Trophoblast cell (in vitro differentiated cells and primary cell): ENCODE results near the gene NFAT5.

Experiments
- DNase-seq, 2 donors: peaks; one replicate each; pipeline ENCODE4 v3.0.0-alpha.2; 2016
- H2AFZ ChIP-seq: 2 replicates; pipeline ENCODE4 v1.6.1; 2013; ENCODE audit warnings: low read length, moderate library complexity, mild to moderate bottlenecking; ENCODE audit not compliant: insufficient read depth, poor library complexity
- H2AK5ac ChIP-seq: 2 replicates; pipeline ENCODE4 v1.6.1; 2013; ENCODE audit warnings: mild to moderate bottlenecking, low read length
- H2BK120ac ChIP-seq: 2 replicates; pipeline ENCODE4 v1.6.1; 2013; ENCODE audit warnings: low read length, mild to moderate bottlenecking, moderate library complexity; ENCODE audit not compliant: insufficient read depth, poor library complexity
- H2BK12ac ChIP-seq: 2 replicates; pipeline ENCODE4 v1.6.1; 2013; ENCODE audit warnings: mild to moderate bottlenecking, low read length, moderate library complexity
- H2BK5ac ChIP-seq: 2 replicates; pipeline ENCODE4 v1.6.1; 2013; ENCODE audit warnings: low read length, low read depth, moderate library complexity, mild to moderate bottlenecking; ENCODE audit not compliant: poor library complexity
- H3K14ac ChIP-seq: 2 replicates; pipeline ENCODE4 v1.6.1; 2013; ENCODE audit warnings: mild to moderate bottlenecking, low read length
- H3K18ac ChIP-seq: 2 replicates; pipeline ENCODE4 v1.6.1; 2013; ENCODE audit warnings: mild to moderate bottlenecking, low read length
- H3K23ac ChIP-seq: 2 replicates; pipeline ENCODE4 v1.6.1; 2013; ENCODE audit warnings: low read length
- H3K27ac ChIP-seq: 2 replicates; pipeline ENCODE4 v1.5.1; 2013; ENCODE audit warnings: low read depth, mild to moderate bottlenecking, inconsistent platforms, low read length, moderate library complexity
- H3K27me3 ChIP-seq: 2 replicates; pipeline ENCODE4 v1.6.1; 2013; ENCODE audit warnings: inconsistent platforms, mild to moderate bottlenecking, low read length, moderate library complexity; ENCODE audit not compliant: insufficient read depth
- H3K36me3 ChIP-seq, 2 experiments: 1 replicate in 1 of 2; 2 replicates in 1 of 2; pipeline ENCODE4 v1.6.1; 2013; ENCODE audit warnings: low read length in 2 of 2, mild to moderate bottlenecking in 2 of 2, moderate library complexity in 1 of 2; ENCODE audit not compliant: insufficient read depth in 2 of 2, control insufficient read depth in 1 of 2
- H3K4ac ChIP-seq: 2 replicates; pipeline ENCODE4 v1.6.1; 2013; ENCODE audit warnings: low read depth, mild to moderate bottlenecking, low read length, moderate library complexity
- H3K4me1 ChIP-seq, 2 experiments: 1 replicate in 1 of 2; 2 replicates in 1 of 2; pipeline ENCODE4 v1.6.1; 2013; ENCODE audit warnings: low read length in 2 of 2, mild to moderate bottlenecking in 2 of 2, moderate library complexity in 1 of 2; ENCODE audit not compliant: insufficient read depth in 2 of 2, control insufficient read depth in 1 of 2
- H3K4me2 ChIP-seq: 2 replicates; pipeline ENCODE4 v1.6.1; 2013; ENCODE audit warnings: inconsistent platforms, mild to moderate bottlenecking, low read length, moderate library complexity
- H3K4me3 ChIP-seq: 2 replicates; pipeline ENCODE4 v1.5.1; 2013; ENCODE audit warnings: mild to moderate bottlenecking, low read depth, low read length, inconsistent platforms
- H3K79me1 ChIP-seq: one replicate; pipeline ENCODE4 v1.6.1; 2013; ENCODE audit warnings: low read length
- H3K79me2 ChIP-seq: 2 replicates; pipeline ENCODE4 v1.6.1; 2013; ENCODE audit warnings: low read length, mild to moderate bottlenecking; ENCODE audit not compliant: control insufficient read depth, insufficient read depth, poor library complexity
- H3K9ac ChIP-seq: 2 replicates; pipeline ENCODE4 v1.6.1; 2013; ENCODE audit warnings: mild to moderate bottlenecking, low read length
- H3K9me3 ChIP-seq: 2 replicates; pipeline ENCODE4 v1.6.1; 2013; ENCODE audit warnings: low read depth, mild to moderate bottlenecking, control low read depth, inconsistent platforms, low read length; ENCODE audit not compliant: insufficient read depth
- H4K12ac ChIP-seq: 2 replicates; pipeline ENCODE4 v1.6.1; 2013; ENCODE audit warnings: low read depth, mild to moderate bottlenecking, low read length, moderate library complexity
- H4K8ac ChIP-seq: 2 replicates; pipeline ENCODE4 v1.6.1; 2013; ENCODE audit warnings: low read depth, mild to moderate bottlenecking, low read length, moderate library complexity
- H4K91ac ChIP-seq: one replicate; pipeline ENCODE4 v1.6.1; 2013; ENCODE audit warnings: low read depth, mild to moderate bottlenecking, low read length, moderate library complexity
- WGBS: extraction: QIAGEN DNeasy Blood & Tissue Kit; methylation state at CpG from one replicate; pipeline ENCODE4 v1.1.7; 2013; ENCODE audit warnings: missing lambda C conversion rate; ENCODE audit not compliant: insufficient read length, insufficient coverage; ENCODE audit errors: extremely low coverage; 5-methylcytosine and 5-hydroxymethylcytosine counted together

NFAT5 gene

GRCh38 chr16:69707920-69708683, 142.3 kb downstream of the NFAT5 start:
- Histone ChIP-seq H2AK5ac (no peak overlapping the region), H3K14ac (no peak overlapping the region), H2BK120ac (no peak overlapping the region), H2BK5ac (no peak overlapping the region), H3K4ac (no peak overlapping the region), H3K23ac (no peak overlapping the region), H3K4me3 (no peak overlapping the region), H3K79me1 (no peaks in the 10 kb centered on the region), H3K4me2 (no peak overlapping the region), H3K4me1 (peaks cover 0 to 2% of the 10 kb centered on the region in 2 experiments), H3K9me3 (no peaks in the 10 kb centered on the region), H3K79me2 (no peaks in the 10 kb centered on the region), H3K18ac (no peak overlapping the region), H3K36me3 (peaks cover 17 to 22% of the 10 kb centered on the region in 2 experiments), H3K27ac (no peak overlapping the region), H2AFZ (no peak overlapping the region), H4K12ac (no peak overlapping the region), H4K8ac (no peak overlapping the region), H3K9ac (no peak overlapping the region), H3K27me3 (no peaks in the 10 kb centered on the region), H2BK12ac (no peak overlapping the region), H4K91ac (no peak overlapping the region)
- WGBS, result 100% methylated on average over 1 of the region's 10 CpGs
- no peak for DNase-seq

- H3K4me1 ChIP-seq, result peaks cover 0 to 2% of the 10 kb centered on the region in 2 experiments
- H3K23ac ChIP-seq, result no peak overlapping the region
- no peak overlapping the region for H2BK12ac ChIP-seq
- no peak overlapping the region for H4K12ac ChIP-seq
- H3K36me3 ChIP-seq, result peaks cover 25 to 27% of the 10 kb centered on the region in 2 experiments
- H3K27ac ChIP-seq, result no peak overlapping the region
- H3K27me3 ChIP-seq, result no peaks in the 10 kb centered on the region
- no peak overlapping the region for H3K4me2 ChIP-seq
- no peak overlapping the region for H4K8ac ChIP-seq
- H2BK5ac ChIP-seq, result no peak overlapping the region
- no peak overlapping the region for H2BK120ac ChIP-seq
- no CpG with 5 or more reads among the region's 5 CpGs for WGBS
- DNase-seq, result peak in 1 of 2 donors; percentile 84
- no peak overlapping the region for H2AK5ac ChIP-seq
- no peak overlapping the region for H4K91ac ChIP-seq
- no peak overlapping the region for H2AFZ ChIP-seq
- H3K9me3 ChIP-seq, result no peaks in the 10 kb centered on the region
- H3K18ac ChIP-seq, result no peak overlapping the region
- no peak overlapping the region for H3K14ac ChIP-seq
- no peak overlapping the region for H3K4me3 ChIP-seq
- no peaks in the 10 kb centered on the region for H3K79me1 ChIP-seq
- H3K4ac ChIP-seq, result no peak overlapping the region
- no peak overlapping the region for H3K9ac ChIP-seq
- H3K79me2 ChIP-seq, result no peaks in the 10 kb centered on the region
Observed at GRCh38 chr16:69709456-69710084, 143.8 kb downstream of the NFAT5 start.

DNA sequence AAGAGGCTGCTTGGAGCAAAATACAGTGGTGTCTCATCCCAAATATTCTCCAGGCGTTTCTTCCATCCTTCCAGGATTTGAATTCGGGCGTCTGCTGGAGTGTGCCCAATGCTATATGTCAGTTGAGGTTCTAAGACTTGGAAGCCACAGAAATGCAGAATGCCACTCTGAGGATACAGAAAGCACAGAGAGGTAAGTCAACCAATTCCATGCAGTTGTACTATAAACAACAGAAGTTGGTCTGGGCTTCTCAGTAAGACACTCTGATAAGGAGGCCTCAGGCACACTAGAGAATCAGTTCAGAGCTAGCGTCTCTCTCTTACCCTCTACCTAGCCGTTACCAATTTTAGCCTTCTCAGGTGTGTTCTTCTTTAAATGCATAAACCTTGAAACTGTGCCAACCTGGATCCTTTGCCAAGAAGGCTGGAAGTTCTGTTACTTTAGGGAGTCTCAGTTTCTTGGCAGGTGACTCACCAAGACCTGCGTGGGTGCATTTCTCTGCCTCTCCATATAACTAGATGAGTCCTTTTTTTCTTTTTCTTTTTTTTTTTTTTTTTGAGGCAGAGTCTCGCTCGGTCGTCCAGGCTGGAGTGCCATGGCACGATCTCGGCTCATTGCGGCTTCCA, 145.5 kb downstream of the NFAT5 start:
- WGBS, result no CpG with 5 or more reads among the region's 12 CpGs
- no peak overlapping the region for H3K9ac ChIP-seq
- H3K14ac ChIP-seq, result no peak overlapping the region
- no peak for DNase-seq
- H3K27me3 ChIP-seq, result no peaks in the 10 kb centered on the region
- no peak overlapping the region for H4K91ac ChIP-seq
- no peak overlapping the region for H2BK120ac ChIP-seq
- no peak overlapping the region for H2AK5ac ChIP-seq
- H3K18ac ChIP-seq, result no peak overlapping the region
- H3K36me3 ChIP-seq, result peaks cover 35 to 39% of the 10 kb centered on the region in 2 experiments
- H4K12ac ChIP-seq, result no peak overlapping the region
- no peak overlapping the region for H4K8ac ChIP-seq
- no peaks in the 10 kb centered on the region for H3K79me1 ChIP-seq
- no peak overlapping the region for H3K4ac ChIP-seq
- H3K9me3 ChIP-seq, result no peaks in the 10 kb centered on the region
- H3K23ac ChIP-seq, result no peak overlapping the region
- no peak overlapping the region for H2BK5ac ChIP-seq
- H2BK12ac ChIP-seq, result no peak overlapping the region
- no peak overlapping the region for H3K4me2 ChIP-seq
- no peak overlapping the region for H3K27ac ChIP-seq
- H2AFZ ChIP-seq, result no peak overlapping the region
- H3K4me1 ChIP-seq, result no peaks in the 10 kb centered on the region
- H3K4me3 ChIP-seq, result no peak overlapping the region
- H3K79me2 ChIP-seq, result no peaks in the 10 kb centered on the region

GRCh38 chr16:69712277-69712676, 146.5 kb downstream of the NFAT5 start:
- no peak overlapping the region for H3K23ac ChIP-seq
- H2AK5ac ChIP-seq, result no peak overlapping the region
- no peak overlapping the region for H3K9ac ChIP-seq
- DNase-seq, result no peak
- H2BK5ac ChIP-seq, result no peak overlapping the region
- no peak overlapping the region for H3K18ac ChIP-seq
- no peak overlapping the region for H4K12ac ChIP-seq
- H3K79me1 ChIP-seq, result no peaks in the 10 kb centered on the region
- peaks cover 39 to 44% of the 10 kb centered on the region in 2 experiments for H3K36me3 ChIP-seq
- no peak overlapping the region for H3K4me2 ChIP-seq
- no peaks in the 10 kb centered on the region for H3K4me1 ChIP-seq
- no peak overlapping the region for H3K4me3 ChIP-seq
- no CpG with 5 or more reads among the region's 4 CpGs for WGBS
- no peak overlapping the region for H4K91ac ChIP-seq
- no peaks in the 10 kb centered on the region for H3K9me3 ChIP-seq
- no peak overlapping the region for H3K14ac ChIP-seq
- no peaks in the 10 kb centered on the region for H3K79me2 ChIP-seq
- H3K27me3 ChIP-seq, result no peaks in the 10 kb centered on the region
- H2BK12ac ChIP-seq, result no peak overlapping the region
- H4K8ac ChIP-seq, result no peak overlapping the region
- no peak overlapping the region for H2AFZ ChIP-seq
- H3K27ac ChIP-seq, result no peak overlapping the region
- no peak overlapping the region for H3K4ac ChIP-seq
- no peak overlapping the region for H2BK120ac ChIP-seq
